GM21825 (cell line): ENCODE results near the gene GRIN2A.

ENCODE experiments used
- ATAC-seq: cut with Tn5 transposase; IDR thresholded peaks from one replicate; pipeline ENCODE4 v1.9.1; 2021; ENCODE audit warnings: mild to moderate bottlenecking, moderate library complexity; ENCODE audit not compliant: unreplicated experiment

GRIN2A gene

GRCh38 chr16:9836118-9836736 lies 346.0 kb downstream of the GRIN2A start:
- ATAC-seq: no peak

DNA sequence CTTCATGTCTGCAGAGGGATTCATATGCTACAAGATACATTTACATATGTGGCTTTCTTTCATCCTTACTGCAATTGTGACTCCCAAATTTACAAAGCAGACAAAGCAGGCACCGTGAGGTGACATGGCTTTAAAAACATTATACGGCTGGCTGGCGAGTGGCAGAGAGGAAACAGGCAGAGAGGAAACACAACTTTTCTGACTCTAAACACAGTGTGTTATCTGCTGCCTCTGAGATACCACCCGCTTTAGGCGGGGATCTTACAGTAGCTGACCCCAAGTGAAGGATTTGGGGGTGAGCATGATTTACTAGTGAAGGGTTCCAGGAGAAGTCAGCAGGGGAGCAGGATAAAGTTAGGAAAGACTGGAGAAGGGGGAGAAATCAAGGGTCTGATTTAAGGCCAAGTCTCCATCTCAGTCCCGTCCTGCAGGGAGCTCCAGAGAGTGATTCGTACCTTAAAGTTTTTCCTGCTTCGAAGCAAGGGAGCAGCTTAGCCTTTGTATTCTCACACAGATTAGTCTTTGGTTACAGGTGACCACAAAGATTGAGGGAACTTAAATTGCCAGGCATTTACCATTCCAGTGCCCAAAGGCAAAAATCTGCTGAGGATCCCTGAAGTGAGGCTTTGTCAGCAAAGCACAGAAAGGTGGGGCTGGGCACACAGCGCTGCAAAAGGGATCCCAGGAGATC lies 355.0 kb downstream of the GRIN2A start:
- ATAC-seq: no peak

- ATAC-seq: no peak
Measured at GRCh38 chr16:9826656-9827055, 355.6 kb downstream of the GRIN2A start.

GRCh38 chr16:9824200-9825068 lies 357.8 kb downstream of the GRIN2A start:
- no peak for ATAC-seq

- no peak for ATAC-seq
Measured at GRCh38 chr16:9823510-9823909, 358.7 kb downstream of the GRIN2A start.

DNA sequence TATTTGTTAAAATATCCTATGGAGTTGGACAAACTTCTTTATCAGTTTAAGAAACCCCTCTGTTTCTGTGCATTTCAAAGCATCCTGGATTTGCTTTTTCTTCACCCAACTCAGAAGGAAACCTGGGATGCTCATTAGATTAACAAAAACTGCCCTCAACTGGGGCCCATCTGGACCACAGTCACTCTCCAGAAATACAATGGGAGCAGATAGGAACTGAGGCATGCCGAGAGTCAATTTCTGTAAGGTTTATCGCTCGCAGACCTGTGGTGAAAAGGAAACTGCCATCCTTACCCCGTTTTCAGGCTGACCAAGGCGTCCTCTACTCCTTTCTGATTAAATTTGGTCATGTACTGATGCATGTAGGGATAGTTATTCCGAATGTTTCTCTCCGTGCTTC lies 360.3 kb downstream of the GRIN2A start:
- no peak for ATAC-seq

- ATAC-seq: no peak
Measured at GRCh38 chr16:9821331-9821730, 360.9 kb downstream of the GRIN2A start.

DNA sequence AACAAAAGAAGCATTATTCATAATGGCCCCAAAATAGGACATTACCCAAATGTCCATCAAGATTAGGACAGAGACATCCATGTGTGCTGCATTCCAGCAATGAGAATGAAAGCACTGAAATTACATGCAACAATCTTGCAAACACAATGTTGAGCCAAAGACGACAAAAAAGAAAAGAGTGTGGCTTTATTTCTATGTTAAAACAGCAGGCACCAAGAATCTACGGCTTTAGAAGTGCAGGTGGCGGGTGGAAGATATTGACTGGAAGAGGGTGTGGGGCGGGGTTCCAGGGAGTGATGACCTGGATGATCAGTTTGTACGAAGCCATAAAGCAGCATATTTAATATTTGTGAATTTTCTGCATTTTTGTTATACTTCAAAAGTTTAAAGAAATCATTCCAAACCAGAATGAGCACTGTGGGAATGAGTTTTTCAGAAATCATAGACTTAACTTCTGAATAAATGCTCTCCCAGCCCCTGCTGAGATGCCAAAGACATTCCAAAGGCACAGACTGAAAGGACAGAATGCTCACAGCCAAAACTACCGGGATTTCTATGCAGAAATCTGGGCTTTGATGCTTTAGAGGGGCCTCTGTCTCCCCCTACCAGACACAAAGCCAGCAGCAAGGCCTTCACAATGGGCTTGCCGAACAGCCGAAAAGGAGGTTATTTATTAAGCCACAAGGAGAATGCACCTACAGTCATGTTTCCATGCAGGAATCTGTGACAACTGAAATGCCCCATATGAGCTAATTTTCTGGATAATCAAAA lies 361.6 kb downstream of the GRIN2A start:
- no peak for ATAC-seq

DNA sequence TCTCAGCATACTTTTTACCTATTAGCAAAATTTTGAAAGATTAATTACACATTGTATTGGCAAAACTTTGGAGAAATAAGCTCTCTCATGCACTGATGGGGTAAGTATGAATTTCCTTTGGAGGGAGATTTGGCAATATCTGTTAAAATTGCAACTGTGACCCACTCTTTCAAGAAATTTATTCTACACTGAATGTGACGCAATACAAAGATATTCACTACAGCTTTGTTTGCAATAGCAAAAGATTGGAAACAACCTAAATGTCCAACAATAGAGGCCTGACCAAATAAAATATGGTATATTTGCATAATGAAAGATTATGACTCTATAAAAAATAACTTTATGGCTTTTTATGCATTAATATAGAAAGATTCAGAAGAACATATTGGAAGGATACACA lies 363.5 kb downstream of the GRIN2A start:
- ATAC-seq: no peak

- no peak for ATAC-seq
Measured at GRCh38 chr16:9817586-9817985, 364.6 kb downstream of the GRIN2A start.

DNA sequence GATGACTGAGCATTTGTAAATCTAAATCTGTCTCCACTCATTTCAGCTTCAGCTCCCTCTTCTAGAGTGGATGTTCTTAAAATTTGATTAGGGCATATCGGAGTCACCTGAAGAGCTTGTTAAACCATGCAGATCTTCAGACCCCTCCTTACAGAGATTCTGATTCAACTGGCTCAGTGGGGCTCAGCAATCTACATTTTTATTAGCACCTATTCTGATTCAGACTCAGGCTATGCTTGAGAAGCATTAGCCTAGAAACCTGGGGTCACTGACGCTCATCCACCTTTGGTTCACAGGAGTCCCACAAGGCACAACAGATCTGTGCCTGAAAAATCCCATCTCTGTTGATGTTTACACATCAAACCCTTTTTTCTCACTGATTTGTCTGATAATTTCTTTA lies 365.6 kb downstream of the GRIN2A start:
- ATAC-seq: no peak

- ATAC-seq: no peak
Measured at GRCh38 chr16:9813665-9814064, 368.6 kb downstream of the GRIN2A start.

GRCh38 chr16:9808210-9808609 lies 374.0 kb downstream of the GRIN2A start:
- no peak for ATAC-seq

- no peak for ATAC-seq
Measured at GRCh38 chr16:9807302-9807701, 374.9 kb downstream of the GRIN2A start.

DNA sequence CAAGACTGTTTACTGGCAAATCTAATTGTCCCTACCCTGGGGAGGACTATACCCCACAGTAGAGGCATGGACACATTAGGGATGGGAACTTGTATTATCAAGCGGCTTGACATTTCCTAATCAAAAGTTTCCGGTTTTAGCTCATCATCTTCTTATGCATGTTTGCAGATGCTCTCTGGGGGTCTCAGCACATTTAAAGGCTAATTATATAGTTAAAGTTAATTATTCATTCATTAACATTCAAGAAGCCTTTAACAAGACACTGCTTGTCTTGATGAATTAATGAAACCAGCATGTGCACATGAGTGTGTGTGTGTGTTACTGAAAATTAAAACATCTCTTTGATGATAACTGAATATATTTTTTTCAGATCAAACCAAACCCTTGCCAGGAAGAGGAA lies 377.1 kb downstream of the GRIN2A start:
- no peak for ATAC-seq

DNA sequence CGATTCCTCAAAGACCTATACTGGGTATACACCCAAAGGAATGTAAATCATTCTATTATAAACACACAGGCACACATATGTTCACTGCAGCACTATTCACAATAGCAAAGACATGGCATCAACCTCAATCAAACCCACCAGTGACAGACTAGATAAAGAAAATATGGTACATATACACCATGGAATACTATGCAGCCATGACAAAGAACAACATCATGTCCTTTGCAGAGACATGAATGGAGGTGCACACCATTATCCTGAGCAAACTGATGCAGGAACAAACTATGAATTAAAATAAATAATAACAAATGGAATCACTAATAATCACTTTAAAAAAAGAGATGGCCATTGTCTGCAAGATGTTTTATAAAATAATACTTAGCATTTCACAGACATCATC lies 380.1 kb downstream of the GRIN2A start:
- no peak for ATAC-seq

DNA sequence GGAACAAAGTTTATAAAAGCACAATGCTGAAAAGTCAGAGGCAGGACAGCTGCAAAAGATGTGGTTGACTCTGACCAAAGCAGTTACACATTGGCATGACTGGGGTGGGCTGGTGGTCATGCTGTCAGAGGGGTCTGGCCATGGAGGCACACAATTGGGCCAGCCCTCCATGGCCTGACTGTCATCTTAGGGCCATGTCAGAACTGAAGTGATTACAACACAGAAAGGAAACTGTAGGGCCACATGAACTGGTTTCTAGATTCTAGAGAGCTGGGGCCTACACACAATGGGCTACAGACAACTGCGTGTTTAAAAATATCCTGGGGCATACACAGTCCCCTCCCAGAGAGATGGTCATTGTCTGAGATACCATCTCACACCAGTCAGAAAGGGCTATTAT lies 380.6 kb downstream of the GRIN2A start:
- no peak for ATAC-seq

GRCh38 chr16:9800186-9800738 lies 382.0 kb downstream of the GRIN2A start:
- ATAC-seq: no peak

DNA sequence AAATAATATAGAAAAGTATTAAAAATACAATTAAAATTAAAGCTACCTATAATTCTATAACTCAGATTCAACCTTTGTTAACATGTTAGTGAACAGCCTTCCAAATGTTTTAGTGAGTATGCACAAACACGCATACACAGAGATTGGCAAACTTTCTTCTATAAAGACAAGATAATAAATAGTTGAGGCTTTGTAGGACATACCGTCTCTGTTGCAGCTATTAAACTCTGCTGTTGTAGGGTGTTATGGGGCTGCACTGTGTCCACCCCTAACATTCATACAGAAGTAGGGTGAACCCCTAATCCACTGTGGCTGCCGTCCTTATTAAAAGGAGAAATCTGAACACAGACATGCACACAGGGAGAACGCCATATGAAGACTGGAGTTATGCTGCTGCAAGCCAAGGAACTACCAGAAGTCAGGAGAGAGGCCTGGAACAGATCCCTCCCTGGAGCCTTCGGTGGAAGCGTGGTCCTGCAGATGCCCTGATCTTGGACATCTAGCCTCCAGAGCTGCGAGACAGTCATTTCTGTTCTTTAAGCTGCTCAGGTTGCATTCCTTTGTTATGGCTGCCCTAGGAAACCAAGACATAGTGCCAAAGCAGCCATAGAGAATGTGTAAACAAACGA lies 383.2 kb downstream of the GRIN2A start:
- no peak for ATAC-seq

GRCh38 chr16:9798474-9798873 lies 383.8 kb downstream of the GRIN2A start:
- no peak for ATAC-seq
